ENCODE data around the gene CLINT1. TPM values are rescaled to one million over a fixed set of nuclear protein-coding genes. Genes with fewer than 3 reads are reported as not detected.
"Not testable (repeated sequence)": the region's sequence is repeated elsewhere in the genome, so short reads cannot be mapped to it uniquely, and the experiment has no call there.

Gene CLINT1
- polyA plus RNA-seq (ENCODE audit: insufficient read length), result 58.1 TPM

DNA sequence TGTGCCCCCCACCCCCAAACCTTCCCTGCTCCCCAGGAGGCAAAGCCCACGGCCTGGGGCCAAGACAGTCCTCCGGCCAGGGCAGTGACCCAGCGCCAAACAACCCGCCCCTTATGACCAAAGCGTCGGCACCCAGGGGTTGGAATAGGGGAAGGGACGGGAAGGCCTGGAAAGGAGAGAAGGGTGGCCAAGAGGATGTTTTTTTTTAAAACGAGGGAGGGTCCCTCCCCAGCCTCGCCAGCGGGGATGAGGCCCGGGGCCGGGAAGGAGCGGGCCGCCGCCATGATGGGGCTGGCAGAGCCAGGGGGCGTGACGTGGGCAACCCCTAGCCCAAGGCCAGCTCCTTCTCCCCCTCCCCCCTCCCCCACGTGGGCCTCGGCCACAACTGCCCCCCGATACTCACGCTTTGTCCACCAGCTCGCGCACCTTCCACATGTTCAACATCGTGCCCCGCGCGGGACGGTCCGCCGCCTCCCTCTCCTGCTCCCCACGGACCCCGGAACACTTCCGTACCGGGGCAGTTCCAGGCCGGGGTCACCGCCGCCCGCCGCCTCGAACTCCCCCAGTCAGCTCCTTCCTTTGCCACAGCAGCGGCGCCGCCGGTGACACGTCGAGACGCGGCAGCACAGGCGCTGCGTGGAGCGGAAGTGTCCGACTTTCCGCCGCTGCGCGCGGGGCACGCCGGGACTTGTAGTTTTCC, at the start of gene CLINT1:
Gene CLINT1, minus strand, starts transcription at position 619 of the 700 bp plus-strand sequence. Its CDS starts 175 bp downstream, at position 444.
- DNase-seq, result peak; percentile 93

- no peak for DNase-seq
Observed at GRCh38 chr5:157908459-157908858, 49.5 kb upstream of the CLINT1 start.

- DNase-seq, result no peak
Observed at GRCh38 chr5:157907479-157907878, 48.5 kb upstream of the CLINT1 start.

- DNase-seq, result no peak
Observed at GRCh38 chr5:157903117-157903450, 44.1 kb upstream of the CLINT1 start.

GRCh38 chr5:157902449-157903116, 43.6 kb upstream of the CLINT1 start:
- no peak for DNase-seq

DNA sequence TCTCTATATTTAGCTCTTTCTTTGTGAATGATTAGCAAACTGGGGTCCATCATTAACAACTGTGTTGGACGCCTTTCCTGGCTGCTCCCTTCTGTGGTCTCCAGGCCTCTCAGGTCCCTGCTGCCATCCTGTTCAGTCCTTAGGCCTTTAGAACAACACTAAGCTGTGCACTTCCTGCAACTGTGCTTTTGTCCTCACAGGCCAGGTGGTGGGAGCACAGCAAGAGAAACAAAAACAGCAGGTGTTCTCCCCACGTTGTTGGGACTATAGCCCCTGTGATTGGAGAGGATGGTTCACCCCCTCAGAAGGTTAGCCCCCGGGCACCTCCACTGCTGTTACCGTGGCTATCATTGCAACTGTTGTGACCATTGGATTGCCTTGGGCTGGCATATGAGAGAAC, 41.7 kb upstream of the CLINT1 start:
- DNase-seq, result no peak

DNA sequence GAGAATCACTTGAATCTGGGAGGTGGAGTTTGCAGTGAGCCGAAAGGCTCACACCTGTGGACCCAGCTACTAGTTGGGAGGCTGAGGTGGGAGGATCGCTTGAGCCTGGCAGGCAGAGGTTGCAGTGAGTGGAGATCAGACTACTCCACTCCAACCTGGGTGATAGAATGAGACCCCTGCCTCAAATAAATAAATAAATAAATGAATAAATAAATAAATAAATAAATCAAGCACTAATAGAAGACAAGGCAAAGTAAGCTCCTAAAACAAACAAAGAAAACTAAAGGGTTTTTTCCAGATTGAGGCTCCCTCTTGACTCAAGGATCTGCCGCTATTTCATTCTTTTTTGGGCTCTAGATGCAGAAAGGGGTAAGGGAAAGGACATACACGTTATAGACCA, 34.7 kb upstream of the CLINT1 start:
- no peak for DNase-seq

- no peak for DNase-seq
Observed at GRCh38 chr5:157892974-157893373, 34.0 kb upstream of the CLINT1 start.

GRCh38 chr5:157890836-157891597, 32.1 kb upstream of the CLINT1 start:
- no peak for DNase-seq

GRCh38 chr5:157888814-157889532, 30.0 kb upstream of the CLINT1 start:
- DNase-seq, result no peak

DNA sequence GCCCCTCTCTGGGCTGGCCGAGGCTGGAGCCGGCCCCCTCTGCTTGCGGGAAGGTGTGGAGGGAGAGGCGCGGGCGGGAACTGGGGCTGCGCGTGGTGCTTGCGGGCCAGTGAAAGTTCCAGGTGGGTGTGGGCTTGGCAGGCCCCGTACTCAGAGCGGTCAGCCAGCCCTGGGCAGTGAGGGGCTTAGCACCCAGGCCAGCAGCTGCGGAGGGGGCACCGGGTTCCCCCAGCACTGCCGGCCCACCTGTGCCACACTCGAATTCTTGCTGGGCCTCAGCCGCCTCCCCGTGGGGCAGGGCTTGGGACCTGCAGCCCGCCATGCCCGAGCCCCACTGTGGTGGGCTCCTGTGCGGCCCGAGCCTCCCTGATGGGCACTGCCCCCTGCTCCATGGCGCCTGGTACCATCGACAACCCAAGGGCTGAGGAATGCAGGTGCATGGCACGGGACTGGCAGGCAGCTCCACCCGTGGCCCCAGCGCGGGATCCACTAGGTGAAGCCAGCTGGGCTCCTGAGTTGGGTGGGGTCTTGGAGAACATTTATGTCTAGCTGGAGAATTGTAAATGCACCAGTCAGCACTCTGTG, 27.9 kb upstream of the CLINT1 start:
- no peak for DNase-seq

GRCh38 chr5:157885051-157885450, 26.1 kb upstream of the CLINT1 start:
- DNase-seq, result not testable (repeated sequence)

DNA sequence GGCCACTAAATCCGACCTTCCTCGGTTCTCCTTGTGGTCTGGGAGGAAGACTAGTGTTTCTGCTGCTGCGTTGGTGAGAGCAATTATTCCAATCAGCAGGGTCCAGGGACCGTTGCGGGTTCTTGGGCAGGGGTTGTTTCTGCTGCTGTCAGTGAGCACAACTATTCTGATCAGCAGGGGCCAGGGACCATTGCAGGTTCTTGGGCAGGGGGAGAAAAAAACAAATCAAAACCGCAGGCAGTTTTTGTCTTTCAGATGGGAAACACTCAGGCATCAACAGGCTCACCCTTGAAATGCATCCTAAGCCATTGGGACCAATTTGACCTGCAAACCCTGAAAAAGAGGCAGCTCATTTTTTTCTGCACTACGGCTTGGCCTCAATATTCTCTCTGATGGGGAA, 22.6 kb upstream of the CLINT1 start:
- DNase-seq, result not testable (repeated sequence)

DNA sequence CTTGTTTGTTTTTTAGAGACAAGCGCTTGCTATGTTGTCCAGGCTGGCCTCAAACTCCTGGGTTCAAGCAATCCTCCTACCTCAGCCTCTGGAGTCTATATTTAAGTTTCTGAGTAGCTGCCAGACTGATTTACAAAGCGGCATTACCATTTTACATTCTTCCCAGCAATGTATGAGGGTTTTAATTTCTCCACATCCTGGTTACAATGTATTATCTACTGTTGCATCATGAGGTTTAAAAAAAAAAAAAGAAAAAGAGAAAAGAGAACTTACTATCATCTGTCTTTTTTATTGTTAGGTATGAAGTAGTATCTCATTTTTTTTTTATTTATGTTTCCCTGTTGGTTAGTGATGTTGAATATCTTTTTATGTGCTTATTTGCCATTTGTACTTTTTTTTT, 18.9 kb upstream of the CLINT1 start:
- no peak for DNase-seq

GRCh38 chr5:157874861-157875260, 15.9 kb upstream of the CLINT1 start:
- DNase-seq, result no peak

GRCh38 chr5:157870837-157871834, 12.2 kb upstream of the CLINT1 start:
- DNase-seq, result no peak

DNA sequence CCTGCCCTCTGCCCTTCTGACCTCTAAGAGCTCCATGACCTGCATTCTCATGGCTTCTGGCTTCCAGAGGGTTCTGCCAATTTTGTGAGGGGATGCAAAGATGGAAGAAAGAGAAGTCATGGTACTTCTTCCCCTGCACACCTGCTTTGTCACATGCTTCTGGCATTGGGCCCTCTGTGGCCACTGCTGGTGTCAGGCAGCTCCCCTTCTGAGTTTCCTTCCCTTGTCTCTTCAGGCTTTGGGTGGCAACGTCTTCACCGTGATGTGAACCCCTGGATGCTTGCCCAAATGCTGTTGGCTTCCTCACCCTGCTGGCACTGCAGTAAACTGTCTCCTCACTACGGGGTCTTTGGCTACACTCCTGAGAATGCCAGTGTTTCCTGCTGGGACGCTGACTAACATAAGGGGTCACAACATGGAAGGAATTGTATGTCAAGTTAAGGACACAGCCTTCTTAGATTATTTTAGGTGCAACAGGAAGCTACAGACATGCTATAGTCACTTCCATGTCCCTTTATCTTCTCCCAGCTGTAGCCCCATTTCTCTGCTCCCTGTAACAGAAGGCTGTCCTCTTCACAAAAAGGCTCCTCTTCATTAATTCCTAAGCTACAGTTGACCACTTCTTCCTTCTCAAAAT, 8.9 kb upstream of the CLINT1 start:
- no peak for DNase-seq

GRCh38 chr5:157866536-157866935, 7.6 kb upstream of the CLINT1 start:
- DNase-seq, result no peak

- no peak for DNase-seq
Observed at GRCh38 chr5:157865781-157866180, 6.8 kb upstream of the CLINT1 start.

DNA sequence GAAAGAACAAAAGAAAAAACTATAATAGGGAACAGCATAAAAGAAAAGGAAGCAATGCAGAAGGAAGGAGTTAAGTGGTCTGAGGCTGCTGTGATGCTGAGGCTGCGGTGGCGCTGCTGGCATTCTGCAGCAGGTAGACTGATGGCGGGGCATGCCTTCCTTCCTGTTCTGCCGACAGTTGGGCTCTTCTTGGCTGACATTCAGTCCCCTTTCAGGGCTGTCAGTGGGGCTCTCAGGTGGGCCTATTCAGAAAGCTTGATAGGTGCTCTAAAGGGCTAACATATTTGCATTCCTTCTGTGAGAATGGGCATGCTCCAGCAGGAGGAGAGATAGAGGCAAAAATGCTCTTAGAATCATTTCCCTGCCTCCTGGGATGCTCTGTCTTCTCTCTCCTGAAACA, 5.1 kb upstream of the CLINT1 start:
- DNase-seq, result no peak

All from hindlimb muscle (tissue), 1 donor.